Measurements from ENCODE around the gene OGFOD2.

OGFOD2 gene

DNA sequence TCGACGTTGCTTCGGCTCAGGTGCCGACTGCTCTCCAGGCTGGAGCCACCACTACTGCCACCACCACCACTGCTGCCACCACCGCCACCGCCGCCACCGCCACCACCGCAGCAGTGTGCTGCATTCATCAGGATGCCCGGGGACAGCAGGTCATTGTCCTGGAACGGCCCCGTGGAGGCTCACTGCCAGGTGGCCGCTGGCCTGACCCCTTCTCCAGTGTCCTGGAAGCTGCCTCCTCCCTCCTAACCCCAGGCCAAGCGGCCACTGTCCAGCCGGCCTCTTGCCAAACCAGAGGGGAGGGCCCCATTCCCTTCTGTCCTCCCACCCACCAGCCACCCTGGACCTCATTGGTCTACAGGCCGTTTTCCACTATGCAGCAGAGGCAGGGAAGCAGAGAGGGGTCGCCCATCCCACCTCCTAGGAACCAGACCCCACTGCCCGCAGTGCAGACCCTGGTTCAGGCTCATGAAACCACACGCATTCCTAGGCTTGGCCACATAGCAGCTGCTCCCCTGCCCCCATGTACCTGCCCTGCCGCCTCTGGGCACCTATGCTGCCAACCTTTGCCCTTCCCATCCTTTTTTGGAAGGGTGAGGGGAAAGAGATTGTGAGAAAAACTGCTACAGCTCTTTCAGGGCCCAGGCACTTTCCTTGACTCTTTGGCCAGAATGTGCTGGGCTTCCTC lies 20.6 kb downstream of the OGFOD2 start:
- Histone ChIP-seq H3K4me3 (ENCODE audit: low read depth in 1 of 2, low read length in 2 of 2) (no peak overlapping the region), H3K9me3 (ENCODE audit: control insufficient read depth in 1 of 2, low read length in 2 of 2) (no peaks in the 10 kb centered on the region), H3K27ac (ENCODE audit: low read depth, low read length) (peak overlapping the region; percentile 5), H3K9ac (ENCODE audit: low read depth in 1 of 2, low read length in 2 of 2) (no peak overlapping the region), H3K36me3 (ENCODE audit: control insufficient read depth in 1 of 2, insufficient read depth in 2 of 2, low read length in 2 of 2) (peaks cover 0 to 17% of the 10 kb centered on the region in 2 donors), H3K27me3 (ENCODE audit: control insufficient read depth in 1 of 2, insufficient read depth in 2 of 2, low read length in 2 of 2) (no peaks in the 10 kb centered on the region), H3K4me1 (ENCODE audit: control insufficient read depth in 1 of 2, insufficient read depth in 2 of 2, low read length in 2 of 2) (peaks cover 14 to 15% of the 10 kb centered on the region in 2 donors)

DNA sequence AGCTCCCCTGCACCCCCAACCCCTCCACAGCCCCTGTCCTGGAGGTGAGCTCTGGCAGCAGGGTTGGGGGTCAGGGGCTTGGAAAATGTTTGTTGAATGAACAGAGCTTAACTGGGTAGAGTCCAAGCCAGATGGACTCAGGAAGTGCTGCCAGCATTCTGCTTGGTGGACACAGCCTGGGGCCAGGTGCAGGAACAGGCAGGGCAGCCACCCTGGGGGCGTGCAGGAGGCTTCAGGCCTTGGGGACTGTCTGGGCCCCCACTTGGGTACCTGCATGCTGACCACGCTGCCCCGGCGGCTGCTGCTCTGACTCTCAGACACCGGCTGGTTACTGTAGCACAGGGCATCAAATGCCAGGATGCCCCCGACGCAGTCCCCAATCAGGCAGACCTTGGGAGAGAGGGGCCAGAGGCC lies 21.2 kb downstream of the OGFOD2 start:
- no peaks in the 10 kb centered on the region for H3K27me3 ChIP-seq (ENCODE audit: control insufficient read depth in 1 of 2, insufficient read depth in 2 of 2, low read length in 2 of 2)
- H3K27ac ChIP-seq (ENCODE audit: low read depth, low read length): no peak overlapping the region
- H3K4me3 ChIP-seq (ENCODE audit: low read depth in 1 of 2, low read length in 2 of 2): no peak overlapping the region
- H3K4me1 ChIP-seq (ENCODE audit: control insufficient read depth in 1 of 2, insufficient read depth in 2 of 2, low read length in 2 of 2): peaks cover 14 to 15% of the 10 kb centered on the region in 2 donors
- H3K9me3 ChIP-seq (ENCODE audit: control insufficient read depth in 1 of 2, low read length in 2 of 2): no peaks in the 10 kb centered on the region
- H3K9ac ChIP-seq (ENCODE audit: low read depth in 1 of 2, low read length in 2 of 2): no peak overlapping the region
- H3K36me3 ChIP-seq (ENCODE audit: control insufficient read depth in 1 of 2, insufficient read depth in 2 of 2, low read length in 2 of 2): peaks cover 0 to 22% of the 10 kb centered on the region in 2 donors

DNA sequence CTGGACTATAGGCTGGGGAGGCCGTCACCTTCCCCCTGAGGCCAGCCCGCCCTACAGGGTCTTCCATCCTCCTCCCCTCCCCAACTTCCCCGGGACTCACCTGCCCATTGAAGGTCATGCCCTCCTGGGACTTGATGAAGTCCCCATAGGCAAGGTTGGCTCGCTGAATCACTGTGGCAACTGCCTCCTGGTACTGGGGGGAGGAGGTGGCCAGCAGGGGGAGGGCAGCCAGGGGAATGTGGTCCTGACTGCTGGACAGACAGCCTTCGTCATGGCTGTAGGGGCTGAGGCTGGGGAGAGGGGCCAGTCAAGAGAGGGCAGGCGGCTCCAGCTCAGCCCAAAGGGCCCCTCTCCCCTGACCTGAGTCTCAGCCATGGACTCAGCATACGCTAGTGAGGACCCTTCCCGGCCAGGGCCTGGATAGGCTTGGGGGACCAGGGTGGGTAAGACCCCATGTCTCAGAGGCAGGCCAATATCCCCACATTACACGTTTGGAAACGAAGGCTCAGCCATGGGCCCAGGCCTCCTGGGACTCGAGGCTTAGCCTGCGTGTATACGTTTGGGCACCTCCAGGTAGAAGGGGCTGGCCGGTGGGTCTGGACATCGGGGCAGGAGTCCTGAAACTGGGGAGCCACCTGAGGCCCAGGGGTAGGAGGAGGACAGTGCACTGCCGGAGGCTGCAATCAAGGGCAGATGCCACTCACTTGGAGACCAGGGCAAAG lies 21.7 kb downstream of the OGFOD2 start:
- Histone ChIP-seq H3K9me3 (ENCODE audit: control insufficient read depth in 1 of 2, low read length in 2 of 2) (no peaks in the 10 kb centered on the region), H3K9ac (ENCODE audit: low read depth in 1 of 2, low read length in 2 of 2) (no peak overlapping the region), H3K4me3 (ENCODE audit: low read depth in 1 of 2, low read length in 2 of 2) (no peak overlapping the region), H3K27ac (ENCODE audit: low read depth, low read length) (no peak overlapping the region), H3K36me3 (ENCODE audit: control insufficient read depth in 1 of 2, insufficient read depth in 2 of 2, low read length in 2 of 2) (peaks cover 0 to 23% of the 10 kb centered on the region in 2 donors), H3K4me1 (ENCODE audit: control insufficient read depth in 1 of 2, insufficient read depth in 2 of 2, low read length in 2 of 2) (peaks cover 14 to 15% of the 10 kb centered on the region in 2 donors), H3K27me3 (ENCODE audit: control insufficient read depth in 1 of 2, insufficient read depth in 2 of 2, low read length in 2 of 2) (no peaks in the 10 kb centered on the region)

DNA sequence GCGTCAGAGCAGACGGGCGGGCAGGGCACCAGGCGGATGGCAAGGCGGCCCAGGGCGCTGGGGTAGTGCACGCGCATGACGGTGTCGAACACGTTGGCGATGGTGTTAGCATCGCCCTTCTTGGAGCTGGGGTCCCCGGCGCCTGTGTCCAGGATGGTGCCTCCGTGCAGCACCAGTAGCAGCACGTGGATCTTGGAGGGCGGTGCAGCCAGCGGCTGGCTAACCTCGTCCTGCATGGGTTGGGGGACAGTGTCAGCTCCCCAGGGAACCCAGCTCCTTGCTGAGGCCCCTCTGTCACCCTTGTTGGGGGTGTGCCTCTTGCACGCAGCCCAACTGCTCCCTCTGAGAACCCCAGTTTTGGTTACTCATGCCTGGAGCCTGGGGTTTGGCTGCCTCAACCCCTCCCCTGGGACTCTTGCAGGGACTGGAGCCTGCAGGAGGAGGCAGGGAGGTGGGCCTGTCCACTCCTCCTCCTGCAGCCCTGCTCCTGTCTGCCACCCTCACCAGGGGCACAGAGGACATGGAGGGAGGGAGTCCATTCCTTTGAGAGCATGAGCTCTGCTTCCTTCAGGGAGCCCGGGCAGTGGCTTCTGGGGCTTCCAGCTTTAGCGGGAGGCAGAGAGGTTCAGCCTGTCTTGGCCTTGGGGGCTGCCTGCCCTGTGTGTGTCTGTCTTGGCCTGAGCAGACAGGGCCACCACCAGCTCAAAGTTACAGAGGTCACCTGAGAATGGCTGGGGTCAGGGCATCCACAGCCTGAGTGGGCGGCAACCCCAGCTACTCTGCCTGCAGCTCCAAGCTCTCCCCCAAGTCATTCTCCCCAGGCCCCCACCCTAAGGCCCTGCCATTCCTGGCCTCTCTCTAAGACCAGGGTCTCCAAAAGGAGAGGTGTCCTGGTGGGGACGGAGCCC lies 22.6 kb downstream of the OGFOD2 start:
- Histone ChIP-seq H3K9me3 (ENCODE audit: control insufficient read depth in 1 of 2, low read length in 2 of 2) (no peaks in the 10 kb centered on the region), H3K27me3 (ENCODE audit: control insufficient read depth in 1 of 2, insufficient read depth in 2 of 2, low read length in 2 of 2) (no peaks in the 10 kb centered on the region), H3K9ac (ENCODE audit: low read depth in 1 of 2, low read length in 2 of 2) (no peak overlapping the region), H3K36me3 (ENCODE audit: control insufficient read depth in 1 of 2, insufficient read depth in 2 of 2, low read length in 2 of 2) (peaks cover 0 to 23% of the 10 kb centered on the region in 2 donors), H3K4me1 (ENCODE audit: control insufficient read depth in 1 of 2, insufficient read depth in 2 of 2, low read length in 2 of 2) (peaks cover 14 to 15% of the 10 kb centered on the region in 2 donors), H3K4me3 (ENCODE audit: low read depth in 1 of 2, low read length in 2 of 2) (no peak overlapping the region), H3K27ac (ENCODE audit: low read depth, low read length) (no peak overlapping the region)

DNA sequence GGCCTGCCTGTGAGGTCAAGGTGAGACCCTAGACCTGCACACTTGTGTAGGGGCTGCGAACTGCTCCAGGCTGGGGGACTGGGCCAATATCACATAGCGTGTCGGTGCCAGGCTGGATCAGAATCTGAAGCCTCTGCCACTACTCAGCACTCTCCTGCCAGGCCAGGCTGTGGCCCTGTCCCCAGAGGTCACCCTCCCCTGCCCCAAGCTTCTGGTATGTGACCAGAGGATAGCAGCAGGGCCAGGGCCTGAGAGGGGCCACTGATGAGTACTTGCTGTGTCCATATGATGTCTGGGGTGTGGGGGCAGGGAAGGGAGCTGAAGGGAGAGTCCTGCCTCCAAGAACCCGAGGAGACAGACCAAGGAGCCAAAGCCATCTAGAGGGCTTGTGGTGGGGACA lies 23.3 kb downstream of the OGFOD2 start:
- no peak overlapping the region for H3K9ac ChIP-seq (ENCODE audit: low read depth in 1 of 2, low read length in 2 of 2)
- peaks cover 0 to 23% of the 10 kb centered on the region in 2 donors for H3K36me3 ChIP-seq (ENCODE audit: control insufficient read depth in 1 of 2, insufficient read depth in 2 of 2, low read length in 2 of 2)
- no peaks in the 10 kb centered on the region for H3K27me3 ChIP-seq (ENCODE audit: control insufficient read depth in 1 of 2, insufficient read depth in 2 of 2, low read length in 2 of 2)
- H3K27ac ChIP-seq (ENCODE audit: low read depth, low read length): no peak overlapping the region
- no peak overlapping the region for H3K4me3 ChIP-seq (ENCODE audit: low read depth in 1 of 2, low read length in 2 of 2)
- no peaks in the 10 kb centered on the region for H3K9me3 ChIP-seq (ENCODE audit: control insufficient read depth in 1 of 2, low read length in 2 of 2)
- H3K4me1 ChIP-seq (ENCODE audit: control insufficient read depth in 1 of 2, insufficient read depth in 2 of 2, low read length in 2 of 2): peaks cover 10% of the 10 kb centered on the region in 2 donors

DNA sequence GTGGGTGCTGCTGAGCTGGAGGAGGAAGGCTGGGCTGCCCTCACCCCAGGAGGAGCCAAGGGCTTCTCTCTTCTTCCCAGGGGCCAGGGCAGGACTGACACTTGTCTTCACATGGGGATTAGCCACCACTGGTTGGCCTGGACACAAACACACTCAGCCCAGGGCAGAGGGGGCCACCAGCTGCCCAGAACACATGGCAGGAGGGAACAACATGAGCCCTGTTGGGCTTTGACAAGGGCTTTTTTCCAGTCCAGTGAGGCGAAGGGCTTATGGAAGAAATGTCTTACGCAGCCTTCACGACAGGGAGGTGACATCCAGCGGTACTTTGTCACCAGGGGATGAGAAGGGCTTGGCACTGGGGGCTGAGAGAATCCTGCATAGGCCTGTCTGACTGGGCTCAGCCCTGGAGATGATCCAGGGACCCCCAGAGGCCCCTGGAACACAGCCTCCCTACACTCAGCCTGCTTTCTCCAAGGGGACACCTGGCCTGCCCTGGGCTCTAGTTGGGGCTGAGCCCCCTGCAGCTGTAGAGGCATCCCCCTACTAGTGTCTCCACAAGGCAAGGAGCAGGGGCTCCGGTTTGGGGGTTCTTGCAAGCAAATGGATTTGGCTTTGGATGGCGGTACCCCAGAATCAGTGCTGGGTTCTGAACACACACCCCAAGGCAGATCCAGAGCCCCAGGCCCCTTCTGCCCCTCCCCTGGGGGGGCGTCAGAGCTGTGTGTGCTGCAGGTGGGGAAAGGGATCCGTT lies 24.3 kb downstream of the OGFOD2 start:
- H3K4me3 ChIP-seq (ENCODE audit: low read depth in 1 of 2, low read length in 2 of 2): no peak overlapping the region
- no peak overlapping the region for H3K9ac ChIP-seq (ENCODE audit: low read depth in 1 of 2, low read length in 2 of 2)
- H3K9me3 ChIP-seq (ENCODE audit: control insufficient read depth in 1 of 2, low read length in 2 of 2): no peaks in the 10 kb centered on the region
- H3K27me3 ChIP-seq (ENCODE audit: control insufficient read depth in 1 of 2, insufficient read depth in 2 of 2, low read length in 2 of 2): no peaks in the 10 kb centered on the region
- H3K4me1 ChIP-seq (ENCODE audit: control insufficient read depth in 1 of 2, insufficient read depth in 2 of 2, low read length in 2 of 2): peaks cover 4 to 7% of the 10 kb centered on the region in 2 donors
- H3K27ac ChIP-seq (ENCODE audit: low read depth, low read length): no peak overlapping the region
- H3K36me3 ChIP-seq (ENCODE audit: control insufficient read depth in 1 of 2, insufficient read depth in 2 of 2, low read length in 2 of 2): peaks cover 2 to 24% of the 10 kb centered on the region in 2 donors

DNA sequence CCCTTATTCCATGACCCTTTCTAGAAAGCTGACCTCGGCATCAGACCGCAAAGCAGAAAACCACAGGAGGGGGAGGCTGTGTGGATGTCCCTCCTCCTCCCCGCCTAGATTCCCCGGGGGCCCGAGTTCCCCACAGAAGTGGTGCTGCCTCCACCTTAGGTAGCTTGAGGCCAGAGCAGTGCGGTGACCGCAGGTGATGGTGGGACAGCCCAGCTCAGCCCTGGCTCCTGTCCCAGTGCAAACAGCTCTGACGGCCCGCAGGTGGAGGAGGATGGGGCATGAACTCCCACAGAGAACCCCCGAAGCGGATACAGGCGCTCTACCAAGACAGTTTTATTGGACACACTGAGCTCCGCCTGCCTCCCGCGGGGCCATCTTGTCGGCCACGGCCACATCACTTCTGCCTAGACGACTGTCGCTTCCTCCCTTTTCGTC lies 25.0 kb downstream of the OGFOD2 start:
- H3K9ac ChIP-seq (ENCODE audit: low read depth in 1 of 2, low read length in 2 of 2): no peak overlapping the region
- H3K4me3 ChIP-seq (ENCODE audit: low read depth in 1 of 2, low read length in 2 of 2): no peak overlapping the region
- H3K27ac ChIP-seq (ENCODE audit: low read depth, low read length): no peak overlapping the region
- no peaks in the 10 kb centered on the region for H3K27me3 ChIP-seq (ENCODE audit: control insufficient read depth in 1 of 2, insufficient read depth in 2 of 2, low read length in 2 of 2)
- peaks cover 4 to 30% of the 10 kb centered on the region in 2 donors for H3K36me3 ChIP-seq (ENCODE audit: control insufficient read depth in 1 of 2, insufficient read depth in 2 of 2, low read length in 2 of 2)
- H3K4me1 ChIP-seq (ENCODE audit: control insufficient read depth in 1 of 2, insufficient read depth in 2 of 2, low read length in 2 of 2): peaks cover 4 to 7% of the 10 kb centered on the region in 2 donors
- no peaks in the 10 kb centered on the region for H3K9me3 ChIP-seq (ENCODE audit: control insufficient read depth in 1 of 2, low read length in 2 of 2)

DNA sequence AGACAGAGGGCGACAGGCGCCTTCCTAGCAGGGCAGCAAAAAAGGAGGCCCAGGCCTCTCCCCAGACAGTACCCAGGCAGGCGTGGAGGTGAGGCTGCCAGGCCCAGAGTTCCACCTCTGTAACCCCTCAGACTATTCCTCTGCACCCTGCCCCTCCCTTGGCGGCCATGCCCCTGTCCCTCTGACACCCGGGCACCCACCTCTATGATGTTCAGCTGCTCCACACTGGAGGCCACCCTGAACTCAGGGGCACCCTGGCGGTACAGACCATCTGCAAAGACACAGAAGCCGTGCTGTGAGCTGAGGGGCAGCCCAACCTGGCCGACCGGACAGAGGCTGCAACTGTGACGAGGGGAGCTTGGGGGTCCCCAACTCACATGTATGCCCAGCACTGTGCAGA lies 25.5 kb downstream of the OGFOD2 start:
- H3K9ac ChIP-seq (ENCODE audit: low read depth in 1 of 2, low read length in 2 of 2): no peak overlapping the region
- peaks cover 4 to 5% of the 10 kb centered on the region in 2 donors for H3K4me1 ChIP-seq (ENCODE audit: control insufficient read depth in 1 of 2, insufficient read depth in 2 of 2, low read length in 2 of 2)
- H3K36me3 ChIP-seq (ENCODE audit: control insufficient read depth in 1 of 2, insufficient read depth in 2 of 2, low read length in 2 of 2): peaks cover 4 to 33% of the 10 kb centered on the region in 2 donors
- no peak overlapping the region for H3K27ac ChIP-seq (ENCODE audit: low read depth, low read length)
- no peaks in the 10 kb centered on the region for H3K9me3 ChIP-seq (ENCODE audit: control insufficient read depth in 1 of 2, low read length in 2 of 2)
- no peaks in the 10 kb centered on the region for H3K27me3 ChIP-seq (ENCODE audit: control insufficient read depth in 1 of 2, insufficient read depth in 2 of 2, low read length in 2 of 2)
- no peak overlapping the region for H3K4me3 ChIP-seq (ENCODE audit: low read depth in 1 of 2, low read length in 2 of 2)

DNA sequence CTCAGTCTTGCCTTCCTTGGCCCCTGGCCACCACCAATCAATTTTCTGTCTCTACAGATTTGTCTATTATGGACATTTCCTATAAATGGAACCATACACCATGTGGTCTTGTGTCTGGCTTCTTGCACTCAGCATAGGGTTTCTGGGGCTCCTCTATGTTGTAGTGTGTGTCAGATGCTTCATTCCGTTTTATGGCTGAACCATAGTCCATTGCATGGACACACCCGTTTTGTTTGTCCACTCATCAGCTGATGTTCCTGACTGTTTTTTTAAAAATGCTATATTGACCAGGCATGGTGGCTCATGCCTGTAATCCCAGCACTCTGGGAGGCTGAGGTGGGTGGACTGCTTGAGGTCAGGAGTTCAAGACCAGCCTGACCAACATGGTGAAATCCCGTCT lies 26.4 kb downstream of the OGFOD2 start:
- Histone ChIP-seq H3K4me3 (ENCODE audit: low read depth in 1 of 2, low read length in 2 of 2) (no peak overlapping the region), H3K27ac (ENCODE audit: low read depth, low read length) (no peak overlapping the region), H3K36me3 (ENCODE audit: control insufficient read depth in 1 of 2, insufficient read depth in 2 of 2, low read length in 2 of 2) (peaks cover 4 to 33% of the 10 kb centered on the region in 2 donors), H3K9me3 (ENCODE audit: control insufficient read depth in 1 of 2, low read length in 2 of 2) (no peaks in the 10 kb centered on the region), H3K9ac (ENCODE audit: low read depth in 1 of 2, low read length in 2 of 2) (no peak overlapping the region), H3K4me1 (ENCODE audit: control insufficient read depth in 1 of 2, insufficient read depth in 2 of 2, low read length in 2 of 2) (no peaks in the 10 kb centered on the region), H3K27me3 (ENCODE audit: control insufficient read depth in 1 of 2, insufficient read depth in 2 of 2, low read length in 2 of 2) (no peaks in the 10 kb centered on the region)
